GM12878 (cell line): Measurements from ENCODE around the gene ROBO1.

ENCODE experiments used
- BMI1 ChIP-seq: fragments of 450-650 bp; IDR thresholded peaks from 2 replicates; pipeline ENCODE4 v1.6.1; 2016; ENCODE audit warnings: mild to moderate bottlenecking, moderate library complexity, borderline replicate concordance
- EP300 ChIP-seq, 2 experiments: fragments of 150-350 bp in 1 of 2; IDR thresholded peaks; 2 replicates each; pipeline ENCODE4 v1.6.1; 2011 to 2012; ENCODE audit warnings: low read depth in 2 of 2, low read length in 2 of 2, borderline replicate concordance in 1 of 2, improper control_type of control experiment in 1 of 2, inconsistent platforms in 1 of 2; ENCODE audit not compliant: control insufficient read depth in 1 of 2
- POLR2A ChIP-seq: IDR thresholded peaks from 2 replicates; pipeline ENCODE4 v1.6.1; 2011; ENCODE audit warnings: low read depth, mild to moderate bottlenecking, low read length
- POLR2AphosphoS5 ChIP-seq: IDR thresholded peaks from 2 replicates; pipeline ENCODE4 v1.6.1; 2011; ENCODE audit warnings: mild to moderate bottlenecking, low read length, inconsistent platforms
- TF ChIP-seq, protein P1 (sequence below): IDR thresholded peaks from 2 replicates; pipeline ENCODE4 v1.6.1; 2011; ENCODE audit warnings: mild to moderate bottlenecking, low read depth, low read length, moderate library complexity; ENCODE audit not compliant: insufficient replicate concordance

- TF ChIP-seq POLR2A (no peak), POLR2AphosphoS5 (no peak), BMI1 (no peak), EP300 (IDR thresholded peaks at IDR 0.05; ENCODE audit: borderline replicate concordance in 1 of 2, control insufficient read depth in 1 of 2, low read depth in 2 of 2, low read length in 2 of 2) (no peak)
- TF ChIP-seq, protein P1, sequence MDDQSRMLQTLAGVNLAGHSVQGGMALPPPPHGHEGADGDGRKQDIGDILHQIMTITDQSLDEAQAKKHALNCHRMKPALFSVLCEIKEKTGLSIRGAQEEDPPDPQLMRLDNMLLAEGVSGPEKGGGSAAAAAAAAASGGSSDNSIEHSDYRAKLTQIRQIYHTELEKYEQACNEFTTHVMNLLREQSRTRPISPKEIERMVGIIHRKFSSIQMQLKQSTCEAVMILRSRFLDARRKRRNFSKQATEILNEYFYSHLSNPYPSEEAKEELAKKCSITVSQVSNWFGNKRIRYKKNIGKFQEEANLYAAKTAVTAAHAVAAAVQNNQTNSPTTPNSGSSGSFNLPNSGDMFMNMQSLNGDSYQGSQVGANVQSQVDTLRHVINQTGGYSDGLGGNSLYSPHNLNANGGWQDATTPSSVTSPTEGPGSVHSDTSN = no peak
Observed at GRCh38 chr3:79167651-79168416, 600.0 kb downstream of the ROBO1 start.
